H4 (cell line): ENCODE results near the gene HOXA6. TPM values are rescaled to one million over a fixed set of nuclear protein-coding genes. Genes with fewer than 3 reads are reported as not detected.
A peak's percentile ranks its signal among the peaks of the same experiment; 100 is the strongest.

Experiments
- DNase-seq: peaks from one replicate; pipeline ENCODE4 v3.0.0-alpha.2; 2015; ENCODE audit warnings: low spot score
- total RNA-seq: library from RNA; depleted of rRNA; stranded (reverse); fragments of >200 nt; shearing (Covaris generic); gene quantifications from 2 replicates; pipeline ENCODE4 v1.2.3, GENCODE V29; 2014

HOXA6 gene
- total RNA-seq, 1 experiment from 2014 or later = 0.64 TPM

DNA sequence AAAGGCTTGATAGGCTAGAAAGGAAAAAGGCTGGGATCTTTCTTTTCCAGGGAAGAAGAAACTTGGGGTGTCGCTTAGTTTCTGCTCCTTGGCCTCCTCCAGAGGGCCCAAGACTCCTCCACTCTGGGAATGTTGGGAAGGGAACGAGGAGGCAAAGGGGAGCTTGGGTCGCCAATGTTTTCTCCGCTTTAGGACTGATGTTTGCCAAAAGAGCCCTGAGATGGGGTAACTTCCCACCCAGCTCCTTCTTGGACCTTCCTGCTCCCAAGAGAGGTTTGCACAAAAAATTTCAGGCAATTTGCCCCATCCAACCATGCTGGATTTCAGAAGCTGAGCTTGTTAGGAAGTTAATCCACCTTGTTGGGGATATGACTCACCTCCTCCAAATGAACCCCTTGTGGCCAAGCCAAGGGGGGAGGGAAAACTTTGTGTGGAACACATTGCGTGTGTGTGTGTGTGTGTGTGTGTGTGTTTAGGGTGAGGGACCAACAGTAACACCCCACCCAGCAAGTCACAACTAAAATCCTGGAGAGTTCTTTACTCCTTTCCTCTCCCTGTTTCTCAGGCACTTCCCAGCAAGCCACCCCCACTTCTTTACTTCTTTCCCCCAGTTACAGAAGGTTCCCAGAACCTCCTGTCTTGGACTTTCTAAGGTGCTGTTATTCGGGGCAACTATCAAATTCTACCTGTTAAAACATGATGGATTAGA is 36.4 kb downstream of the HOXA6 start:
- DNase-seq = peak; percentile 96

DNA sequence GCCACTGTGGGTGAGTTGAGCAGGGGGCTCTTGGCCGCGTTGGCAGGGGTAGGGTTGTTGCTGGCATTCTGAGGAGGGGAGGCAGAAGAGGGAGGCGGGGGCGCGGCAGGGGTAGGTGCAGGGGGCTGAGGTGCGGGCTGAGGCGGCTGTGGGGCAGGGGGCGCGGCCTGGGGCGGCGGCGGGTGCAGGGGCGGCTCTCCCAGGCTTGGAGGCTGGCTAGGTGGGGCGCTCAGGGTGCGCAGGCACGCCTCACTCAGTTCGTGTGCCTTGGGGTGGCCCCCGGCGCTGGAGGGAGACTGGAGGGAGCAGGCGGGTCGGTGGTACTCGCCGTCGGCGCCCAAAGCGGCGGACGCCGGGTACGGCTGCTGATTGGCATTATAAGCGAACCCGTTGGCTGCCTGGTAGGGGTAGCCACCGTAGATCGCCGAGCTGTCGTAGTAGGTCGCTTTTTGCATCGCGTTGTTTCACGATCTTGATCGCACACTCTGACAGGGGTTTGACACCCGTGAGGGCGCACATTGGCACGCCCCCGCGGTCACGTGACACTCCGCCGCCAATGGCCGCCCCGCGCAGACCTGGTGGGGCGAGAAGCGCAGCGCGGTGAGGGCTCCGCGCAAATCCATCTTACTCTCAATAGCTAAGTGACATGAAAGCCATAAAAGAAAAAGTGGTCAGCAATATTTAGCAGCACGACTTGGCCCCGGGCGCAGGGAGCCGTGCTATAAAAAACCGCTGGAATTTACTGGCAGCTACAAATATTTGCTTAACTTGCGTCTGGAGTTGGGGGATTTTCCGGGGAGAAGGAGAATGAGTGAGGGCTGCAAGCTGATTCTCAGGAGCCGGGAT is 37.2 kb downstream of the HOXA6 start:
- DNase-seq = peak; percentile 96

DNA sequence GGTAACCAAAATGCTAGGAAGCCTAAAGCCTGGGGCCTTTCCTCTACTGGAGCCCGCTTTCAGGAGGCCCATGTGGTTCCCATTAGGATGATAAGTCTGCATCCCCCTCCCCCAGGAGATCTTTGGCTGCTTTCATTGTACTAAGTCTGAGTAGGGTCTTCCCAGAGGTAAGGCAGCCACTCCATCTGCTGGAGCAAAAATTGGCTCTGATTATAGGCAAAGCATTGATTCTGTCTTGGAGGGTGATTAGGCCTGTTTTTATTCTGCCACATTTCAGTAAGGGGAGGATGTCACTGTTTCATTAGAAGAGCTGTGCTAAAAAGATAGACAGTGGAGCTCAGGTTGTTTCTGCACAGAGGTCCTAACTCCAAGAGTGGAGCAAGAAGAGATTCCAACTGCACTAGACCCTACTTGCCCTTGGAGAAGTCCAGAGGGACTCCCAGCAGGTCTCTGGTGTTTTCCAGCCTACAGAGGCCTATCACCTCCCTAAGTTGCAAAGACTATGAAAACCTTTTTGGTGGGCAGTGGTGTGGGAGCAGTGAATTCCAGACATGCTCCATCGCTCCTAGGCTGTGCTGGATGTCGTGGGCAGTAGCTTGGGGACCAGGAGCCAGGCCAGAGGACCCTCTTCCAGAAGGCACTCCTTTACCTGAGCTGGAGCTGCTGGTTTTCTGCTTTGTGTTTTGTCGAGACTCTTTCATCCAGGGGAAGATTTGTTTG is 37.9 kb downstream of the HOXA6 start:
- DNase-seq = no peak

DNA sequence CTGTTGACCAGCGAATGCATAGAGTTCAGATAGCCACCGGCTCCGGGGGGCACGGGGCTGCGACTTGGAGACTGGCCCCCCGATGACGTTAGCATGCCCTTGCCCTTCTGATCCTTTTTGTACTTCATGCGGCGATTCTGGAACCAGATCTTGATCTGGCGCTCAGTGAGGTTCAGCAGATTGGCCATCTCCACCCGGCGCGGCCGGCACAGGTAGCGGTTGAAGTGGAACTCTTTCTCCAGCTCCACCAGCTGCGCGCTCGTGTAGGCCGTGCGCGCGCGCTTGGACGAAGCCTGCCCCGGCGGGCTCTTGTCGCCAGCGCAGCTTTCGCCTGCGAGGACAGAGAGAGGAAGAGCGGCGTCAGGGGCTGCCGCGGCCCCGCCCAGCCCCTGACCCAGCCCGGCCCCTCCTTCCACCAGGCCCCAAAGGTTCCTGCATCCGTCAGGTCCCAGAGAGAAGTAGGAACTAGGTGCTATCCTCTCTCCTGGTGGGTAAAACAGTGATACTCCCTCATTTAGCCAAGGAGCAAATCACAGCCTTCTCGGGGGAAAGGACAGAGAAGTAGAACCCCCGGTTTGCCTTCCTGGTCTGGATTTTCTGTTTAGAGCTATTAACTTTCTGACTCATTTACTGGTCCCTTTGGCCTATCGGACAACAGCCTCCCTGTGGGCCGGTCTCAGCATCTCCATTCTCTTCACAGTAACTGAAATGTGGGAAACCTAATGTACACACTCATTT is 39.0 kb downstream of the HOXA6 start:
- DNase-seq = no peak

DNA sequence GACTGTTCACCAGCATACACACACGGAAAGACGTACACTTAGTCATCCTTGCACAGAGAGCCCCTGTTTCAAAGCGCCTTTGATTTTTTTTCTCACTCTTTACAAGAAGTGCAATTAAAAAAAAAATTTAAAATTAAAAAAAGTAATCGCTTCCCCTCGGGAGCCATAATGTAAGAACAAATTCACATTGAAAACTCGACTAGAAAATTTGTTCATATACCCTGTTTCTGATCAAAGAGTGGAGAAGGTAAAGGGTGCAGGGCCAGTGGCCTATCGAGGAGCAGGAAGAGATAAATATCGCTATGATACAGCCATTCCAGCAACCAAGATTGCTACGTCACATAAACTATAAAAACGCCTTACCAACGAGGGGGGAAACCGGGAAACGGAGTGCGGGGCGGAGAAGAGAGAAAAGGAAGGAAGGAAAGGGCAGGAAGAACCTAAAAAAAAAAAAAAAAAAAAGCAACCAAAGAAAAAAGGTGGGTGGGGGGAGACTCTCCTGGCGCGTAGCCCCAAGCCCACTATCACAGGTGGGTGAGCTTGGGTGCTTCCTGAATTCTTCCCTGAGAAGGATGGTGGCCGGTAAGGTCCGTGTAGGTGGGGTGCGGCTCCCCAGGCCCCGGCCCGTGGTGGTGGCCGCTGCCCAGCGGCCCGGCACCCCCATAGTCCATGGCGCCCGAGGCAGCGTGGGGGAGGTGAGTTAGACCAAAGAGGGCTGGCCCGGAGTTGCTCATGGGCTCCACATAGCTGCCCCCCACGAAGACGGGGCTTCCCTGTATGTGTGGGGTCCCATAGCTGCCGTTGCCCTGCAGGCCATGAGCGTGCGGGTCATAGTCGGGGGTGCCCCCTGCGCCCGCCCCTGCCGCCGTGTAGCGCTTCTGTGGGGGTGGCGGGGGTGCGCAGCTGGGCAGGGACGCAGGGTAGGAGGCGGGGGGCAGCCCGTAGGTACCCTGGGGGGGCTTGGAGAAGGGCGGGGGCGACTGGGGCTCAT is 39.9 kb downstream of the HOXA6 start:
- DNase-seq = no peak

DNA sequence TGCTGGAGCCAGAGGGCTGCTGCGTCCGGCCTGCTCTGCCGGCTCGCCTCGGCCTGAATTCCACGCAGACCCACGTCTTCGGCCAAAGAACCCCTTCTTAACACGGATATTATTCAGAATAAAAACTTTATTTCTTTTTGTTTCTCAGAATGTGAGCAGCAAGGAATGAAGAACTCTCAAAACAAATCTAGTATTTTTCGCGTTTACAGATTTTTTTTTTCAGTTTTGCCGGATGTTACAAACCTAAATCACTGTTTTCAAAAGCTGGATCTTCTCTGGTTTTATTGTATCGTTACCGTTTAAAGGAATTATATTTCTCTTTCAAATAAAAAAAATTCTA is 40.7 kb downstream of the HOXA6 start:
- no peak for DNase-seq

DNA sequence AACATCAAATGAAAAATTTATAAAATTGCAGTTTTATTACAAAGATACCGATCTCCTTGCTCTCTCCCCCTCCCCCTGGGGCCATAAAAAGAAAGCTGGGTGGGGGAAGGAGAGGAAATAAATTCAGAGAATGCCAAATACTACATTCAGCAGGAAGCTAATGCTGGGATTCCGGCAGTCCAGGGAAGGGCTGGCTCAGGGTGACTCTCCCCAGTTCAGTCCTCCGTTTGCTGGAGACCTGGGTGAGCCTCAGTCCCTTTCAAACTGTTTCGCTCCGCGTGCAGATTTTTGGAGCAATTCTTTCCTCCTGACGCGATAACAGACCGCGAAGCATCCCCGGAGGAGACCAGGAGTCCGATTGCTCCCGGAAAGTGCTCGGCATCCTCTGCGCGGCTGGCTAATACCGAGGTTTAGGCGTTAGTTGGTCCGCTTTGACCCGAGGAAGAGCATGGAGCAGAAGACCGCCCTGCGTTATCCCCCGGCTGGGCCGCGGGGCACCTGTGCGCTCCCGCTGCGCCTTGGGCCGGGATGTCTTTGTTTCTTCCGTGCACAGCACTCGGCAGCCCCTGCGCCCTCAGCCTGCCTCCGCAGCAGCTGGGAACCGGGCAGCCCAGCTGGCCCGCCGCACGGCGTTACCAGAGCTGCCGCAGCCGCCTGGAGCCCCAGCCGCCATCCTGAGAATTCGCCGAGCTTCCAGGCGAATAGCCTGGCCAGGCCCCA is 41.2 kb downstream of the HOXA6 start:
- DNase-seq = no peak

DNA sequence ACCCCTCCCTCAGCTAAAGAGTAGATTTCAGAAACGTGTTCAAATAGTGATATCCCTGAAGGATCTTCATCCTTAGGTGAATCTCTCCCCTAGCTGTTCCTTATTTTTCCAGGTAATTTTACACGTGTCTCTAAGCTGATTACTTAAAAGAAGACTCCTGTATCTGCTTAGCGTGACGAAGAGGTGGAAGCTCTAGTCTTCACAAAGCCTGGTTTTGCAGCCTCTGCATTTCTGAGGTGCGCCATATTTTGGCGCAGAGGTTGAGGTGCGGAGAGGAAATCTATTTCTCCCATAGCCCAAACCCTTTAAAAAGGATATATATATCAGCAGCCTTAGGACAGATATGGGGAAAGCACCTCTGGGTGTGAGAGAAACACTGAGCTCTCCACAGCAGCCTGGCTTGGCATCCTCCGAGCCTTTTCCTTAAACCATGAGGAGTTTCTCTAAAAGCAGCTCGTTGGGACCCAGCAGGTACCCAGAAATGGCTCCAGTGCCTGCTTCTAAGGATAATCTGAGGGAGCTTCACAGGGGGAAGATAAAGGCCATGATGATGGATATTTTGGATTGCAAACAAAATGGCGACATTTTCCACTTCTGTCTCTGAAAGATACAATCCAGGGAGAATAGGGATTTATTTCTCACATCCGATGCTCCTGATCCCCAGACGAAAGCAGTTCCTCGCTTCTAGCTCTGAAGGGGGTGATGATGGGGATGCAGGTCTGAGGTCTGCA is 42.1 kb downstream of the HOXA6 start:
- DNase-seq = no peak

DNA sequence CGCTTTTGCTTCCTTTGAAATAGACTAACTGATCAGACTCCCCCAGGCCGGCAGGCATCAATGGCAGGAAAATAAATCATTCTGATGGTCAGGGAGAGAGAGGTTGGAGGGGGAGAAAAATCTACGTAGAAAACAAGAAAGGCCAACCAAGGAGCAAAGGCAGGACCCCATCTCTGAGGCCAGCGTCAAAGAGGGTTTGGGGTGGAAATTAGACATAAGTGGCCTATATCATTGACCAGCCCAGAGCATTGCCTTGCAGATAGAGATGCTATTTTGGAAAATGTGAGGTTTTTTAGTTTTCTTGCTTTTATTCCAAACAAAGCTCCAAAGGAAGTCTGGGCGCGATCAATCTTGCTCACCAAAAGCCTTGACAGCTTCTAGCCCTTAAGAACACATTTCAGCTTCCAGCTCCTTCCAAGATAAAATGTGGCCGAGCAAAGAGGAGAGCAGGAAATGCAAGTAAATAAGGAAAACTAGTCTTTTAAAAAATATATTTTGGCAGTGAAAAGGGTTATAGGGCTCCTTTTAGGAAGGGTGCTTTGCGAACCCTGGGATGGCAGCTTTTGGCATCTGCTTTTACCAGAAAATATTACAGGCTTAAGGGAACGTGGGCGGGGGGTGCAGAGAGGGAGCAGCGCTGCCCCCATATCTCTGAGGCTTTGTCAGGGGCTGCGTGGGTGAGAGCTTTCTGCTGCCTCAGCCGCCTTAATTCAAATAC is 43.1 kb downstream of the HOXA6 start:
- DNase-seq = no peak

DNA sequence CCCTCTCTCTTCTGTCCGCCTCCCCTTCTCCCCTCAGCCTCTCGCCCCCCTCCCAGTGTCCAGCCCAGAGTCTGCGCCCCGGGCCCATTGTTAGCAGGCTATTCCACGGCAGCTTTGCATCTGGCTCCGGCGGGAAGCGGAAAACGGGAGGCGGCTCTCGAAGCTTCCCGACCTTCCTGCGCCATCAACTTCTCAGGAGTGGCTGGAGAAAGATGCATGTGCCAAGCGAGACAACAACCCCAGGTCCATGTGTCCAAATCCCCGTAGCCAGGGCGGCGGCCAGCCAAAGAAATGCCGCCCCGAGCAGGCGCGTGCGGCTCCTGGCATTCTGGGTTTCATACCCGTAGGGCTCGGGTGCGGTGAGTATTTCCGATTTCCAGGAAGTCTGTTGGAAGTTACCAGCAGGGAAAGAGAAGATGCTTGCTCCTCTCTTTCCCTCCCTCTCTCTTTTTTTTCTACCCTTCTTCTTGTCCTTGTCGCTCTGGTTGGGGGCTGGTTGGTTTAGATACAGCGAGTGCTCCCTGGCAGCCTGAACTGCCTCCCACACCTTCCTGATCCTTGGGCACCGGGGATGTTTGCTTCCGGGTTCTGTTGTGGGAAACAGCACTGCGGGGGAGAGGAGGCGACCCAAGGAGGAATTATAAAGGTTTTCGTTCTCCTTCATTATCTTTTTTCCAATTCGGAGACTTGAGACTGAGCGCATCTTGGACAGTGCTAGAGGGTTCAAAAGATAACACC is 43.9 kb downstream of the HOXA6 start:
- no peak for DNase-seq

DNA sequence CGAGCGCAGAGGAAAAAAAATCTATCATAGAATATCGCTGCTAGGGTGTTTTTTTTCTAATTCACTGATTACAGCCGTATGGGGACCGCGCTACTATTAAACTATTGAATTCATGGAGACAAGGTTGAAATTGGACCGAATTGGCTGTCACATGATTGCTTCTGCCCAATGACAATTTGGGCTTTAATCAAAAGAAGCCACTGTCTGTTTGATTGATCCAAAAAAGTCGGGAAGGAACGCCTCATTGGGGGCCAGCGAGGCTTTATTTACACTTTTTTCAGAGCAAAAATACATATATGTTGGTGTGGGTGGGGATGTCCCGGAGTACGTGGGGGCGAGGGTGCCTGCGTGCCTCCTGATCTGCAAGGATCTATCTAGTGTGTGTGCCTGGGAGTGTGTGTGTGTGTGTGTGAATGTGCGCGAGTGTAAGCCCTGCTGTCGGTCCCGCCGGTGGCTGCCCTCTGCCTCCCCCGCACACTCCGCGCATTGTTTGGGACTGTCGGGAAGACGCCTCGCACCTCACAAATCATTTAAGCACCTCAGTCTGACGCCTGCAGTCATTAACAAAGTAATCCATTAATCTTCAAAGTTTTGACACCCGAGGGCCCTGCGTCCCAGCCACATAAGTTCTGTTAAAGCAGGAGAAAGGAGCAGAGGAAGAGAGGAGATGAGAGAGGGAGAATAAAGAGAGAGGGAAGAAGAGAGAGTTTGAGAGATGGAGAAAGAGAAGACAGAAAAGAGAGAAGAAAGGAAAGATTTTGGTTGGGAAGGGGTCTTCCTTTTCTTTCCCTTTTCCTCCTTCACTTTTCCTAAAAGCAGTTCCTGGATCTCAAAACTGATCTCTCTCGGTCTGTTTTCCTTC is 44.8 kb downstream of the HOXA6 start, which contains the start of gene HOXA2:
HOXA2 (minus strand) TSS at position 103 of the 862 bp plus-strand sequence. CDS start 183 bp downstream, outside the sequence.
- DNase-seq = no peak

DNA sequence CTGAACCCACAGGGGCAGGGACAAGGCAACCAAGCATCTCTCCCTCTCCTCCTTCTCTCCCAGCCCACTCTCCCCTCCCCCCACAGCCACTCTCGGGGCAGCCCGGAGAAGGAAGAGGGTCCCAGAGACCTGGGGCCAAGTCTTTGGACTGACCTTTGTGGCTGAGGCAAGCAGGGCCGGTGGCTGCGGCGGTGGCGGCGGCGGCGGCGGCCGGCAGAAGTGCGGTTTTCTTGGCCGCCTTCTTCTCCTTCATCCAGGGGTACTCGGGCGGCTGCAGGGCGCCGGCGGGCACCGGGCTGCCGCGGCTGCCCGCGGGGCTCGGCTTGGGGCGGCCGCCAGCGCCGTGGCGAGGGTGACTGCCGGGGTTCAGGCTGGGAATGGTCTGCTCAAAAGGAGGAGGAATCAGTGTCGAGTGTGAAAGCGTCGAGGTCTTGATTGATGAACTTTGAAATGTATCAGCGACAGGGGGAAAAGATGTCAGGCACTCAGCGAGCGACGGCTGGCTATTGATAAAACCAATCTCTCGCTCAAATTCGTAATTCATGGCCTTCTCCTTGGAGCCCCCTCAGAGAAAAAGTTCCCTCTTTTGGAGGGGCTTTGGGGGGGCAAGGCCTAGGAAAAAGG is 45.5 kb downstream of the HOXA6 start:
- DNase-seq = no peak

DNA sequence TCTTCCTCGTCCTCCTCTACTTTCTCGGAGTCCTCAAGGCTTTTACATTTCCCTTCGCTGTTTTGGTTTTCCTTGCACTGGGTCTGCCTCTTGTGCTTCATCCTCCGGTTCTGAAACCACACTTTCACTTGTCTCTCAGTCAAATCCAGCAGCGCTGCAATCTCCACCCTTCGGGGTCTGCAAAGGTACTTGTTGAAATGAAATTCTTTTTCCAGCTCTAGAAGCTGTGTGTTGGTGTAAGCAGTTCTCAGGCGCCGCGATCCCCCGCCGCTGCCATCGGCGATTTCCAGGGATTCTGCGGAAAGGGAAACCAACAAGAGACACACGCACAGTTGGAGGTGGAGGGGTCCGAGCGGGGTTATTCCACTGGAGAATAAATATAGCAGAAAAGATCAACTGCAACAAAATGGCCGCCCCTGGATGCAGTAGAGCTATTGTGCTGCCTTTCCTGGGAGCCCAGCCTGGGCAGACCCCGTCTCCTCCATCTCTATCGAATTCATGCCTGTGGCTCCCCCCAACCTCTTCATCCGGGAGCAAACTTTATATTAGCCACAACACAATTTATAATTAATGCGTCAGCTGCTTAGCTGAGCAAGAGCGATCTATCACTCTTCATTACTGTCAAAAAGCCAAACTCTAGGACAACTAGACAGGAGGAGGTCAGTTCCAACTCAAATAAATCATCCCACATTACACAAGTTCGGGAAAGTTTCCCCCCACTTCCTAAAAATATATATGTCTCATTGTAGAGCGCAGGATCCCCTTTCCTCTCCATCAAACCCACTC is 46.2 kb downstream of the HOXA6 start:
- DNase-seq = no peak

DNA sequence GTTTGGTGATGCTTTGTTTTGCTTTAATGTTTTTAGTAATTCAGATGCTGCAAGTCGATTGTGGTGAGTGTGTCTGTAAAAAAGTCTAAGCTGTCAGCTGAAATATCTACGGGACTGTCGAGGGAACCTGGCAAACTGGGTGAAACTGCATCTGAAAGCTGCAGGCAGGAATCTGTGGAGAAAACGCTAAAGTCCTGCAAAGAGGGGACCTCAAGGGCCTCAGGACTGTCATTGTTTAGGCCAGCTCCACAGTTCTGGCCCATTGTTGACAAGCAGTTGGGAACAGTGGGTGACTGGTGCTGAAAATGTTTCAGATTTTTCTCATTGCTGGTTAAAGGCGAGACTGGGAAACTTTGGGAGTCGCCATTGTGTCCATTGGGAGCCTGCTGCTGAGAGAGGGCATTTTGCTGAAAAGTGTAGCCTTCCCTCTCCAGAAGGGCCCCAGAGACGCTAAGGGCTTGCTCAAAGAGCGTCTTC is 46.8 kb downstream of the HOXA6 start:
- DNase-seq = no peak
